GM20000 (cell line): ENCODE results near the gene MICAL2.

Experiments used
- DNase-seq: peaks from one replicate; pipeline ENCODE4 v3.0.0; 2012; ENCODE audit warnings: low spot score
- CTCF ChIP-seq: IDR thresholded peaks from 2 replicates; pipeline ENCODE4 v1.5.1; 2012; ENCODE audit warnings: mild to moderate bottlenecking, control low read depth; ENCODE audit errors: extremely low read depth, missing control alignments

Gene MICAL2

GRCh38 chr11:12066799-12067508, 43.4 kb upstream of the MICAL2 start:
- DNase-seq = no peak
- TF ChIP-seq CTCF = no peak

GRCh38 chr11:12067796-12068357, 42.5 kb upstream of the MICAL2 start:
- no peak for DNase-seq
- no peak for TF ChIP-seq CTCF

- no peak for TF ChIP-seq CTCF
- no peak for DNase-seq
Measured at GRCh38 chr11:12069066-12069676, 41.2 kb upstream of the MICAL2 start.

- TF ChIP-seq CTCF = no peak
- DNase-seq = no peak
Measured at GRCh38 chr11:12070446-12071267, 39.7 kb upstream of the MICAL2 start.

- DNase-seq = no peak
Measured at GRCh38 chr11:12071574-12071973, 38.8 kb upstream of the MICAL2 start.

GRCh38 chr11:12073436-12073835, 37.0 kb upstream of the MICAL2 start:
- DNase-seq = no peak
- TF ChIP-seq CTCF = no peak

More at GRCh38 chr11:12071574-12071973, 38.8 kb upstream of the MICAL2 start:
- no peak for TF ChIP-seq CTCF
